H9 (cell line): ENCODE results near the gene CCT2. TPM values are rescaled to one million over a fixed set of nuclear protein-coding genes. Genes with fewer than 3 reads are reported as not detected.

Experiments used
- DNase-seq: peaks from one replicate; pipeline ENCODE4 v3.0.0-alpha.2; 2017
- H2AFZ ChIP-seq: one replicate; pipeline ENCODE4 v1.6.1; 2013; ENCODE audit warnings: mild to moderate bottlenecking, low read length, control low read depth, moderate library complexity
- H2AK5ac ChIP-seq: 2 replicates; pipeline ENCODE4 v1.6.1; 2013; ENCODE audit warnings: low read length, control low read depth, mixed read lengths; ENCODE audit not compliant: insufficient read length
- H2BK120ac ChIP-seq: one replicate; pipeline ENCODE4 v1.6.1; 2013; ENCODE audit warnings: low read depth, mild to moderate bottlenecking, low read length, control low read depth, inconsistent platforms; ENCODE audit not compliant: poor library complexity, severe bottlenecking
- H2BK12ac ChIP-seq: 2 replicates; pipeline ENCODE4 v1.6.1; 2013; ENCODE audit warnings: low read length, control low read depth, mixed read lengths, low read depth; ENCODE audit not compliant: insufficient read length
- H2BK15ac ChIP-seq: 2 replicates; pipeline ENCODE4 v1.6.1; 2013; ENCODE audit warnings: low read depth, low read length, control low read depth
- H2BK20ac ChIP-seq: one replicate; pipeline ENCODE4 v1.6.1; 2013; ENCODE audit warnings: low read depth, mild to moderate bottlenecking, low read length, control low read depth, inconsistent platforms; ENCODE audit not compliant: poor library complexity, severe bottlenecking
- H2BK5ac ChIP-seq: 2 replicates; pipeline ENCODE4 v1.6.1; 2013; ENCODE audit warnings: low read length, control low read depth, mixed read lengths; ENCODE audit not compliant: insufficient read length
- H3K14ac ChIP-seq: 2 replicates; pipeline ENCODE4 v1.6.1; 2013; ENCODE audit warnings: low read length, control low read depth; ENCODE audit not compliant: insufficient read depth
- H3K18ac ChIP-seq: 2 replicates; pipeline ENCODE4 v1.6.1; 2013; ENCODE audit warnings: low read depth, mild to moderate bottlenecking, mixed read lengths, low read length, control low read depth; ENCODE audit not compliant: insufficient read length
- H3K23ac ChIP-seq: 2 replicates; pipeline ENCODE4 v1.6.1; 2013; ENCODE audit warnings: low read length, control low read depth, mixed read lengths, low read depth; ENCODE audit not compliant: insufficient read length
- H3K23me2 ChIP-seq: 2 replicates; pipeline ENCODE4 v1.6.1; 2013; ENCODE audit warnings: low read depth, mild to moderate bottlenecking, mixed read lengths, low read length, control low read depth; ENCODE audit not compliant: insufficient read length, poor library complexity, severe bottlenecking
- H3K27ac ChIP-seq: 2 replicates; pipeline ENCODE4 v1.5.1; 2013; ENCODE audit warnings: low read length, control low read depth, mixed read lengths, low read depth; ENCODE audit not compliant: insufficient read length
- H3K27me3 ChIP-seq: 2 replicates; pipeline ENCODE4 v1.6.1; 2013; ENCODE audit warnings: low read length, control low read depth, inconsistent platforms; ENCODE audit not compliant: insufficient read depth
- H3K4ac ChIP-seq: 2 replicates; pipeline ENCODE4 v1.6.1; 2013; ENCODE audit warnings: low read depth, mild to moderate bottlenecking, control low read depth, inconsistent platforms, low read length, moderate library complexity
- H3K4me1 ChIP-seq: 2 replicates; pipeline ENCODE4 v1.6.1; 2013; ENCODE audit warnings: low read length, control low read depth, inconsistent platforms; ENCODE audit not compliant: insufficient read depth
- H3K4me2 ChIP-seq: 2 replicates; pipeline ENCODE4 v1.6.1; 2013; ENCODE audit warnings: low read length, control low read depth, mixed read lengths; ENCODE audit not compliant: insufficient read length, insufficient read depth
- H3K56ac ChIP-seq: 2 replicates; pipeline ENCODE4 v1.6.1; 2013; ENCODE audit warnings: low read depth, mild to moderate bottlenecking, mixed read lengths, low read length, control low read depth; ENCODE audit not compliant: insufficient read length
- H3K79me1 ChIP-seq: 2 replicates; pipeline ENCODE4 v1.6.1; 2013; ENCODE audit warnings: low read depth, mild to moderate bottlenecking, moderate library complexity, low read length, control low read depth, inconsistent platforms; ENCODE audit not compliant: insufficient read depth, poor library complexity, severe bottlenecking
- H3K79me2 ChIP-seq: 2 replicates; pipeline ENCODE4 v1.6.1; 2013; ENCODE audit warnings: low read length, control low read depth, inconsistent platforms; ENCODE audit not compliant: insufficient read depth
- H3K9ac ChIP-seq: 2 replicates; pipeline ENCODE4 v1.6.1; 2013; ENCODE audit warnings: low read length, control low read depth, mixed read lengths; ENCODE audit not compliant: insufficient read length; ENCODE audit errors: extremely low read depth
- H3K9me3 ChIP-seq: one replicate; pipeline ENCODE4 v1.6.1; 2013; ENCODE audit warnings: low read depth, low read length, inconsistent platforms; ENCODE audit not compliant: control insufficient read depth
- H3T11ph ChIP-seq: one replicate; pipeline ENCODE4 v1.6.1; 2013; ENCODE audit warnings: mild to moderate bottlenecking, low read length, control low read depth, inconsistent platforms
- H4K20me1 ChIP-seq: one replicate; pipeline ENCODE4 v1.6.1; 2013; ENCODE audit not compliant: control insufficient read depth, insufficient read length, insufficient read depth
- H4K5ac ChIP-seq: 2 replicates; pipeline ENCODE4 v1.6.1; 2013; ENCODE audit warnings: low read depth, mild to moderate bottlenecking, mixed read lengths, low read length, control low read depth; ENCODE audit not compliant: insufficient read length
- H4K8ac ChIP-seq: replicated peaks from 2 replicates; pipeline ENCODE4 v1.6.1; 2013; ENCODE audit warnings: low read length, control low read depth, mixed read lengths, low read depth; ENCODE audit not compliant: insufficient read length
- H4K91ac ChIP-seq: 2 replicates; pipeline ENCODE4 v1.6.1; 2013; ENCODE audit warnings: low read depth, mild to moderate bottlenecking, moderate library complexity, mixed read lengths, low read length, control low read depth; ENCODE audit not compliant: insufficient read length
- H3K27ac Mint-ChIP-seq, 3 experiments: 2 replicates in 2 of 3; 3 replicates in 1 of 3; pipeline ENCODE4 v1.8.0; 2020 to 2021; ENCODE audit warnings: mixed read lengths in 3 of 3, mild to moderate bottlenecking in 1 of 3, moderate library complexity in 1 of 3
- H3K27me3 Mint-ChIP-seq: 2 replicates; pipeline ENCODE4 v1.8.0; 2021; ENCODE audit warnings: low read depth, mild to moderate bottlenecking, moderate library complexity, mixed read lengths
- H3K36me3 Mint-ChIP-seq, 3 experiments: 2 replicates in 2 of 3; 3 replicates in 1 of 3; pipeline ENCODE4 v1.8.0; 2020 to 2021; ENCODE audit warnings: low read depth in 3 of 3, mixed read lengths in 3 of 3; ENCODE audit not compliant: insufficient read depth in 1 of 3
- H3K4me1 Mint-ChIP-seq, 2 experiments: 2 replicates each; pipeline ENCODE4 v1.8.0; 2020; ENCODE audit warnings: mixed read lengths in 2 of 2
- H3K4me3 Mint-ChIP-seq, 2 experiments: 2 replicates in 1 of 2; 3 replicates in 1 of 2; pipeline ENCODE4 v1.8.0; 2020 to 2021; ENCODE audit warnings: mild to moderate bottlenecking in 2 of 2, mixed read lengths in 2 of 2, moderate library complexity in 1 of 2
- H3K9me3 Mint-ChIP-seq, 2 experiments: 2 replicates in 1 of 2; 3 replicates in 1 of 2; pipeline ENCODE4 v1.8.0; 2020; ENCODE audit warnings: mild to moderate bottlenecking in 2 of 2, mixed read lengths in 2 of 2, moderate library complexity in 1 of 2
- CTCF ChIP-seq: fragments of 200-600 bp; sonication (generic); conservative IDR thresholded peaks from 3 replicates; pipeline ENCODE4 v1.8.0; 2021; ENCODE audit warnings: antibody characterized with exemption, mild to moderate bottlenecking
- WGBS: extraction: QIAGEN DNeasy Blood & Tissue Kit; methylation state at CpG from one replicate; pipeline ENCODE4 v1.1.7; 2013; ENCODE audit warnings: missing lambda C conversion rate, low lambda C conversion rate, mixed read lengths; ENCODE audit not compliant: insufficient read length; ENCODE audit errors: extremely low coverage; 5-methylcytosine and 5-hydroxymethylcytosine counted together
- total RNA-seq: library from RNA; stranded (reverse); gene quantifications from 2 replicates; pipeline ENCODE4 v1.2.1, GENCODE V29; 2021

CCT2 gene
- total RNA-seq, 1 experiment from 2014 or later, result 405 TPM

- H3K4me3 Mint-ChIP-seq, result no peak overlapping the region
- Histone ChIP-seq H3K79me2 (no peaks in the 10 kb centered on the region; the same call in 1 of the 2 replicates), H4K8ac (no peak overlapping the region), H3K23me2 (no peaks in the 10 kb centered on the region), H4K20me1 (no peaks in the 10 kb centered on the region), H3T11ph (no peak overlapping the region), H3K4me1 (no peaks in the 10 kb centered on the region), H2BK120ac (no peak overlapping the region), H3K27ac (no peak overlapping the region), H2AFZ (no peak overlapping the region), H3K4me2 (no peak overlapping the region), H3K79me1 (peaks cover 2% of the 10 kb centered on the region), H3K4ac (no peak overlapping the region), H2BK20ac (no peak overlapping the region), H3K9me3 (no peaks in the 10 kb centered on the region), H3K56ac (no peak overlapping the region), H3K23ac (no peak overlapping the region), H3K27me3 (no peaks in the 10 kb centered on the region), H3K14ac (no peak overlapping the region), H2AK5ac (no peak overlapping the region), H3K9ac (no peak overlapping the region), H2BK12ac (no peak overlapping the region), H4K5ac (no peak overlapping the region), H4K91ac (no peak overlapping the region), H3K18ac (no peak overlapping the region), H2BK5ac (no peak overlapping the region), H2BK15ac (no peak overlapping the region)
- H3K27me3 Mint-ChIP-seq, result no peaks in the 10 kb centered on the region
- H3K27ac Mint-ChIP-seq, result no peak overlapping the region
- WGBS, result 100% methylated on average over 2 of the region's 9 CpGs
- H3K9me3 Mint-ChIP-seq, result no peaks in the 10 kb centered on the region
- TF ChIP-seq CTCF, result no peak
- no peaks in the 10 kb centered on the region for H3K4me1 Mint-ChIP-seq
- DNase-seq, result no peak
- no peaks in the 10 kb centered on the region for H3K36me3 Mint-ChIP-seq
Observed at GRCh38 chr12:69556383-69556782, 28.9 kb upstream of the CCT2 start.
